ENCODE results near the gene PTP4A1. TPM values are rescaled to one million over a fixed set of nuclear protein-coding genes. Genes with fewer than 3 reads are reported as not detected.

PTP4A1 gene
- total and polyA plus RNA-seq, 2 of the 13 experiments (the other 11 are each of a cell fraction or from before 2014, with no cell fraction given): 141 to 376 TPM

- TF ChIP-seq BCL6 (CRISPR knock-in tag; IDR thresholded peaks at IDR 0.05) (peak; percentile 83), THAP11 (CRISPR knock-in tag; IDR thresholded peaks at IDR 0.05) (peak; percentile 55), ZNF24 (IDR thresholded peaks at IDR 0.05) (peak; percentile 64; the same call in 1 of the 2 replicates), ZBTB20 (CRISPR knock-in tag; IDR thresholded peaks at IDR 0.05; ENCODE audit: borderline replicate concordance, low read depth) (peak; percentile 98), ZNF510 (CRISPR knock-in tag; IDR thresholded peaks at IDR 0.05; ENCODE audit: low read depth) (0 out of 2 replicates have a peak, but pooled peaks have one; percentile 64), REST (IDR thresholded peaks at IDR 0.05; ENCODE audit: borderline replicate concordance in 1 of 2, low read depth in 1 of 2, low read length in 2 of 2) (peak in 1 of 2 experiments; percentile 73; a peak in 2 of 4 replicates), ZNF770 (CRISPR knock-in tag; IDR thresholded peaks at IDR 0.05) (0 out of 2 replicates have a peak, but pooled peaks have one; percentile 7), FOXP4 (CRISPR knock-in tag; IDR thresholded peaks at IDR 0.05) (peak; percentile 79), GLMP (CRISPR knock-in tag; IDR thresholded peaks at IDR 0.05; ENCODE audit: borderline replicate concordance) (no peak), HHEX (CRISPR knock-in tag; IDR thresholded peaks at IDR 0.05) (peak; percentile 49; the same call in 1 of the 2 replicates), ATF5 (CRISPR knock-in tag; IDR thresholded peaks at IDR 0.05; ENCODE audit: low read depth) (0 out of 2 replicates have a peak, but pooled peaks have one; percentile 57), ATF2 (CRISPR knock-in tag; IDR thresholded peaks at IDR 0.05) (peak; percentile 77; the same call in 1 of the 2 replicates), LCORL (IDR thresholded peaks at IDR 0.05) (peak; percentile 88; the same call in 1 of the 2 replicates), LCORL (CRISPR knock-in tag; IDR thresholded peaks at IDR 0.05) (no peak; the same call in 1 of the 2 replicates), POGK (CRISPR knock-in tag; conservative IDR thresholded peaks at IDR 0.05) (no peak)
These were observed 7.1 kb upstream of the PTP4A1 start (continued) for GRCh38 chr6:63565058-63565726.
